ENCODE results near the gene EPB41. TPM values are rescaled to one million over a fixed set of nuclear protein-coding genes. Genes with fewer than 3 reads are reported as not detected.

EPB41 gene
- total and polyA plus RNA-seq, 12 donors: 4.1 to 36.8 (median 23.0) TPM

GRCh38 chr1:28986306-28986910 lies 72.0 kb downstream of the EPB41 start:
- H3K4me3 ChIP-seq: no peak overlapping the region
- peaks cover 0 to 19% (median 0%) of the 10 kb centered on the region in 9 donors for H3K36me3 ChIP-seq
- H3K9me3 ChIP-seq: no peaks in the 10 kb centered on the region
- ATAC-seq (peak in 1 of 8 donors; percentile 38), DNase-seq (no peak)
- intact Hi-C loops (cut with DNase I): loop anchor here in 3 of 10 donors (5.0 to 10.0 kb wide), 2 partner anchors 99 to 102 kb away; no protein-coding TSS in a partner anchor
- H3K4me1 ChIP-seq: peaks cover 0 to 44% (median 10%) of the 10 kb centered on the region in 9 donors
- WGBS, 2 donors: 59 to 62% methylated on average over 10 of the region's 10 CpGs
- H3K27ac ChIP-seq: peak overlapping the region in 5 of 10 donors; percentile 11 to 60 (median 39)
- no peak for TF ChIP-seq CTCF (IDR thresholded peaks at IDR 0.05)
- H3K27me3 ChIP-seq: no peaks in the 10 kb centered on the region

- DNase-seq (no peak), ATAC-seq (no peak)
- Histone ChIP-seq H3K27ac (no peak overlapping the region), H3K36me3 (peaks cover 0 to 4% (median 0%) of the 10 kb centered on the region in 9 donors), H3K27me3 (no peaks in the 10 kb centered on the region), H3K4me3 (no peak overlapping the region), H3K4me1 (no peaks in the 10 kb centered on the region), H3K9me3 (no peaks in the 10 kb centered on the region)
- no peak for TF ChIP-seq CTCF (IDR thresholded peaks at IDR 0.05)
- intact Hi-C loops (cut with DNase I): no loop called here
Observed at GRCh38 chr1:29002792-29003191, 88.4 kb downstream of the EPB41 start.

- 91 to 93% methylated on average over 1 of the region's 1 CpG for WGBS, 2 donors
- intact Hi-C loops (cut with DNase I): no loop called here
- Histone ChIP-seq H3K4me1 (no peaks in the 10 kb centered on the region), H3K27ac (no peak overlapping the region), H3K36me3 (peaks cover 0 to 4% (median 0%) of the 10 kb centered on the region in 9 donors), H3K4me3 (no peak overlapping the region), H3K9me3 (no peaks in the 10 kb centered on the region), H3K27me3 (no peaks in the 10 kb centered on the region)
- no peak for ATAC-seq
- TF ChIP-seq CTCF (IDR thresholded peaks at IDR 0.05): no peak
- DNase-seq: no peak
Observed at GRCh38 chr1:29004288-29004687, 89.9 kb downstream of the EPB41 start.

- Histone ChIP-seq H3K4me3 (no peak overlapping the region), H3K36me3 (peaks cover 0 to 4% (median 0%) of the 10 kb centered on the region in 9 donors), H3K27ac (no peak overlapping the region), H3K27me3 (no peaks in the 10 kb centered on the region), H3K4me1 (no peaks in the 10 kb centered on the region), H3K9me3 (no peaks in the 10 kb centered on the region)
- DNase-seq: no peak
- no peak for ATAC-seq
- 85 to 93% methylated on average over 3 of the region's 3 CpGs for WGBS, 2 donors
- intact Hi-C loops (cut with DNase I): no loop called here
- TF ChIP-seq CTCF (IDR thresholded peaks at IDR 0.05): no peak
Observed at GRCh38 chr1:29004798-29005197, 90.4 kb downstream of the EPB41 start.
